ENCODE data around the gene SYVN1.
"Not testable (repeated sequence)": the region's sequence is repeated elsewhere in the genome, so short reads cannot be mapped to it uniquely, and the experiment has no call there.

Gene SYVN1

DNA sequence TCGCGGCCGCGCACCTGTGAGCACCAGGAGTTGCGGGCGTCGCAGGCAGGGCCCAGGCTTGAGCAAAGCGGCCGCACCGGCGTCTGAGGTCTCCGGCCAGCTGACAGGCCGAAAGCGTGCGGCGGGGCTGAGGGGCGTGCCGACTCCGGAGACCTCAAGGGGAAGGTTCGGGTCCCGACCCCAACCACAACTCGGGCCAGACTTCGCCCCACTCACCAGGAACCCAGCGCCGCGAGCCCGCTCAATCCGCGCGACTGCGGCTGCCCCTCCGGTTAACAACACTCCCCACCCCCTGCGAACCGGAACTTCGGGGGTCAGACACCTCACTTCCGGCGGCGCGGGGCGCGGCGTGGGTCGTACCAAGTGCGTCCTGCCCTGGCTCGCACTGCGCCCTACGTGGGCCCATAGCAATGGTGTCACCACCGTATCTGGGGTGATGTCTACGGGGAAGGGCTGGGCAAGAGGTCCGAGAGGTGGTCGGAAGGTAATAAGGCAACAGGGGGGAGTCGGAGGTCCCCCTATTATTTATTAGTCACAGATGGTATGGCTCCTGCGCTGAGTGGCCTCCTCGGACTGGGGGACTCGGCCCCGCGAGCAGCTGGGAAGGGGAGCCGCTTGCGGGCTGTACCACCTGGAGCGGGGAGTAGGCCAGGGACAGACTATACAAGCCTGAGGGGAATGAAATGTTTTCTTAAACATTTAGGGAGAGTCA is at the start of gene SYVN1:
Gene SYVN1, minus strand, starts transcription at position 280 of the 712 bp plus-strand sequence. CDS start 918 bp downstream, outside the sequence.
- DNase-seq (ENCODE audit: insufficient read length, low spot score) (peak; percentile 94), FAIRE-seq (no peak)

GRCh38 chr11:65183201-65183891 is 49.0 kb upstream of the SYVN1 start:
- FAIRE-seq: no peak
- TF ChIP-seq CTCF (IDR thresholded peaks at IDR 0.05; ENCODE audit: insufficient read depth, missing control alignments): no peak
- DNase-seq (ENCODE audit: insufficient read length, low spot score): no peak

More for the DNA sequence above, at the start of gene SYVN1:
- TF ChIP-seq CTCF (IDR thresholded peaks at IDR 0.05; ENCODE audit: insufficient read depth, missing control alignments): no peak

GRCh38 chr11:65182258-65183170 is 48.2 kb upstream of the SYVN1 start:
- FAIRE-seq: no peak
- DNase-seq (ENCODE audit: insufficient read length, low spot score): no peak
- no peak for TF ChIP-seq CTCF (IDR thresholded peaks at IDR 0.05; ENCODE audit: insufficient read depth, missing control alignments)

GRCh38 chr11:65181569-65182257 is 47.4 kb upstream of the SYVN1 start, which contains the start of gene CAPN1:
Gene CAPN1 (plus strand): TSS chr11:65181928. CDS start chr11:65182702, 774 bp downstream.
- DNase-seq (ENCODE audit: insufficient read length, low spot score) (peak; percentile 55), FAIRE-seq (no peak)
- no peak for TF ChIP-seq CTCF (IDR thresholded peaks at IDR 0.05; ENCODE audit: insufficient read depth, missing control alignments)

DNA sequence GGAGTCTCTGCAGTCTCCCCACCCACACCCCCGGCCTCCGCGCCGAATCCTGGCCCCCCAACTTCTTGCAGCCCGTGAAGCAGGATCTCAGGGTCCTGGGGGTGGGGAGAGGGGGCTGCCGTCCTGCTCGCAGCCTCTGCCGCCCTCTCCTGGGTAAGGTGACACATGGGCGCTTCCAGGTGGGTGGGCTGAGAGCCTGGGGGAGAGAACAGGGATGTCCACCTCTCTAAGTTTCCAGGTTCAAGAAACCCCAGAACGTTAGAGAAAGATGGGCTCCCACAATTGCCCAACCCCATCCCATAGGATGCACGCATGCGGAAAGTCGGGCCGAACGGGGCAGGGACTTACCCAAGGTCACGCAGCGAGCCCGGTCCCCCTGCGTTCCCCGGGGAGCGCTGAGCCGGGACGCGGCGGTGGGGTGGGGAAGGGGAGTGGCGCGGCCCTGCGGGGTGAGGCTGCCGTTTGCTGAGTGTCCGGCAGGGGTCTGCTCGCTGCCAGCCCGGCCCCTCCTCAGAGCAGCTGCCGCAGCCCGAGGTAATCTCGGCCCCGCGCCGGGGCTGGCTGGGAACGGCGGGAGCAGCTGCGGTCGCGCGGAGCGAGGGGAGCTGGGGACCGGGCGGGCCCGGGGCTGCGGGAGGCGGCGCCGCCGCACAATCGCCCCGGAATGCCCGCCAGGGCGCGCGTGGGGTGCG is 46.7 kb upstream of the SYVN1 start:
- DNase-seq (ENCODE audit: insufficient read length, low spot score) (peak; percentile 32), FAIRE-seq (no peak)
- peak; percentile 32 for TF ChIP-seq CTCF (IDR thresholded peaks at IDR 0.05; ENCODE audit: insufficient read depth, missing control alignments)

DNA sequence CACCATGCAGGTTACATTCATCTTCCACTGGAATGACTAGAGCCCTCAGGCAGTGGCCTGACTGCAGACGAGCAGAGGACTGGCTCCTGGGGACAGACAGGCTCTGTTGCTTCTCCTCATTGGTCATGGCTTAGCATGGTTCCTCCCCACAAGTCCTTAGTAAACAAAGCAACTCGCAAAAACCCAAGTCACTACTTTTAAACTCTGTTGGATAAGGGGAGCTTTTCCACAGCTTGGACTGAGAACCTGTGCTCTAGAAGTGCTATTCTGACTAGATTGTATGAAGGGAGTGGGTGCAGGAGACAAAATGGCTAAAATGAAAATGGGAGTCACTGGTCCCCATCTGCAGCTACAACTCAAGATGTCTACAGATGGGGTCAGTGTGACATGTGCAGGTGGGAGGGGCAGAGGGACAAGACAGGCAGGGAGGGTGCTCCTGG is 40.3 kb upstream of the SYVN1 start:
- not testable (repeated sequence) for DNase-seq (ENCODE audit: insufficient read length, low spot score); FAIRE-seq
